ENCODE data around the gene STK11. TPM values are rescaled to one million over a fixed set of nuclear protein-coding genes. Genes with fewer than 3 reads are reported as not detected.

Gene STK11
- total RNA-seq, 1 donor from 2014 or later, result 80.4 TPM

GRCh38 chr19:1166872-1167573 lies 38.6 kb upstream of the STK11 start:
- TF ChIP-seq CTCF (conservative IDR thresholded peaks at IDR 0.05; ENCODE audit: low read depth, low read length), result no peak
- no peak overlapping the region for H3K4me3 ChIP-seq (ENCODE audit: low read depth, low read length)
- DNase-seq (ENCODE audit: low read depth), result no peak

GRCh38 chr19:1167687-1168571 lies 37.6 kb upstream of the STK11 start:
- peak overlapping the region; percentile 48 for H3K4me3 ChIP-seq (ENCODE audit: low read depth, low read length)
- no peak for TF ChIP-seq CTCF (conservative IDR thresholded peaks at IDR 0.05; ENCODE audit: low read depth, low read length)

GRCh38 chr19:1168572-1169410 lies 36.8 kb upstream of the STK11 start:
- DNase-seq (ENCODE audit: low read depth), result no peak
- TF ChIP-seq CTCF (conservative IDR thresholded peaks at IDR 0.05; ENCODE audit: low read depth, low read length), result peak; percentile 5

More at GRCh38 chr19:1167687-1168571, 37.6 kb upstream of the STK11 start:
- DNase-seq (ENCODE audit: low read depth), result no peak

GRCh38 chr19:1169411-1169791 lies 36.2 kb upstream of the STK11 start:
- peak overlapping the region; percentile 48 for H3K4me3 ChIP-seq (ENCODE audit: low read depth, low read length)
- TF ChIP-seq CTCF (conservative IDR thresholded peaks at IDR 0.05; ENCODE audit: low read depth, low read length), result no peak
- no peak for DNase-seq (ENCODE audit: low read depth)

More at GRCh38 chr19:1168572-1169410, 36.8 kb upstream of the STK11 start:
- peak overlapping the region; percentile 48 for H3K4me3 ChIP-seq (ENCODE audit: low read depth, low read length)

GRCh38 chr19:1169921-1170885 lies 35.4 kb upstream of the STK11 start:
- TF ChIP-seq CTCF (conservative IDR thresholded peaks at IDR 0.05; ENCODE audit: low read depth, low read length), result no peak
- H3K4me3 ChIP-seq (ENCODE audit: low read depth, low read length), result peak overlapping the region; percentile 6
- DNase-seq (ENCODE audit: low read depth), result no peak
